ENCODE data around the gene SEC14L5. TPM values are rescaled to one million over a fixed set of nuclear protein-coding genes. Genes with fewer than 3 reads are reported as not detected.

The SEC14L5 gene
- total and polyA plus RNA-seq, 5 donors from 2014 or later, result 1.5 TPM; not detected in 4

DNA sequence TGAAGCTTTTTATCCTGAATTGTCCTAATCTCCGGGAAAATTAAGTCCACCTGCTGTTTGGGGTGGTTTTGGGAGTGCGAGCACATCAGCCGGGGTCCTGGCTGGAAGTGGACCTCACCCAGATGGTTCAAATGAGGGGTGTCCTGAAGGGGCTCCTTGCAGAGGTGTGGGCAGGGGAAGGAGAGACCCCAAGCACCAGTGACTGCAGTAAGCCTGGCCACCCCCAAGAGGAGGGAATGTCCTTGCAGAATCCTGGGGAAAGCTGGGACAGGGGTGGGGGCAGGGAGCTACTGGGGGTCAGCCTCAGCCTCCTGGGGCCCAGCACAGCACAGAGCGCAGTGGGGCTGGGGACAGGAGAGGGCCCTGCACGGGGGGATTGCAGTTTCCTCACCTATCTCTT, 46.2 kb downstream of the SEC14L5 start:
- H3K27ac ChIP-seq (ENCODE audit: insufficient read depth, low read length, poor library complexity, severe bottlenecking), result no peak overlapping the region
- no peak overlapping the region for H3K4me3 Mint-ChIP-seq
- no peaks in the 10 kb centered on the region for H3K36me3 ChIP-seq (ENCODE audit: control insufficient read depth, insufficient read depth, low read length)
- no peaks in the 10 kb centered on the region for H3K27me3 ChIP-seq (ENCODE audit: control insufficient read depth, insufficient read depth, low read length)
- H3K4me3 ChIP-seq (ENCODE audit: low read depth, low read length), result no peak overlapping the region
- ATAC-seq (ENCODE audit: low read depth in 2 of 2) (no peak), DNase-seq (no peak)
- H3K9me3 ChIP-seq (ENCODE audit: control insufficient read depth in 2 of 2, low read length in 2 of 2), result no peaks in the 10 kb centered on the region
- no peaks in the 10 kb centered on the region for H3K9me3 Mint-ChIP-seq
- no peaks in the 10 kb centered on the region for H3K4me1 ChIP-seq (ENCODE audit: control insufficient read depth, insufficient read depth, low read length, poor library complexity, severe bottlenecking)
- no peaks in the 10 kb centered on the region for H3K36me3 Mint-ChIP-seq
- H3K27me3 Mint-ChIP-seq, result no peaks in the 10 kb centered on the region
- no peaks in the 10 kb centered on the region for H3K4me1 Mint-ChIP-seq
- H3K27ac Mint-ChIP-seq, result no peak overlapping the region

DNA sequence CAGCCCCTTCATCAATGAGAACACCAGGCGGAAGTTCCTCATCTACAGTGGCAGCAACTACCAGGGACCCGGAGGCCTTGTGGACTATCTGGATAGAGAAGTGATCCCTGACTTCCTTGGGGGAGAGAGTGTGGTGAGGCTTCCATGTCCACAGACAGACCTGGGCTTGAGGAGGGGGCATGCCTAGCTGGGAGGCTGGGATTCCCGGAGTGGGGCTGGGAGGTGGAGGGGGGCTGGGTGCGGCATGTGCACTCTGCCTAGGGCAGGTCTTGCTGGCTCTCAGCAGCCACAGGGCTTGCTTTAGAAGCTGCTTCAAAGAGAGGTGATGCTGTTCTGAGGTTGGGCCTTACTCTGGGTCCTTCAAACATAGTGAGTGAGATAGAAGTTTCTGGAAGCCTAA, 47.8 kb downstream of the SEC14L5 start:
- no peak overlapping the region for H3K27ac ChIP-seq (ENCODE audit: insufficient read depth, low read length, poor library complexity, severe bottlenecking)
- no peaks in the 10 kb centered on the region for H3K36me3 ChIP-seq (ENCODE audit: control insufficient read depth, insufficient read depth, low read length)
- no peaks in the 10 kb centered on the region for H3K4me1 ChIP-seq (ENCODE audit: control insufficient read depth, insufficient read depth, low read length, poor library complexity, severe bottlenecking)
- H3K9me3 ChIP-seq (ENCODE audit: control insufficient read depth in 2 of 2, low read length in 2 of 2), result no peaks in the 10 kb centered on the region
- H3K27ac Mint-ChIP-seq, result no peak overlapping the region
- H3K4me3 ChIP-seq (ENCODE audit: low read depth, low read length), result no peak overlapping the region
- H3K36me3 Mint-ChIP-seq, result no peaks in the 10 kb centered on the region
- ATAC-seq (ENCODE audit: low read depth in 2 of 2), result no peak
- no peaks in the 10 kb centered on the region for H3K4me1 Mint-ChIP-seq
- H3K27me3 ChIP-seq (ENCODE audit: control insufficient read depth, insufficient read depth, low read length), result no peaks in the 10 kb centered on the region
- H3K27me3 Mint-ChIP-seq, result no peaks in the 10 kb centered on the region
- DNase-seq, result no peak
- H3K9me3 Mint-ChIP-seq, result no peaks in the 10 kb centered on the region
- H3K4me3 Mint-ChIP-seq, result no peak overlapping the region

DNA sequence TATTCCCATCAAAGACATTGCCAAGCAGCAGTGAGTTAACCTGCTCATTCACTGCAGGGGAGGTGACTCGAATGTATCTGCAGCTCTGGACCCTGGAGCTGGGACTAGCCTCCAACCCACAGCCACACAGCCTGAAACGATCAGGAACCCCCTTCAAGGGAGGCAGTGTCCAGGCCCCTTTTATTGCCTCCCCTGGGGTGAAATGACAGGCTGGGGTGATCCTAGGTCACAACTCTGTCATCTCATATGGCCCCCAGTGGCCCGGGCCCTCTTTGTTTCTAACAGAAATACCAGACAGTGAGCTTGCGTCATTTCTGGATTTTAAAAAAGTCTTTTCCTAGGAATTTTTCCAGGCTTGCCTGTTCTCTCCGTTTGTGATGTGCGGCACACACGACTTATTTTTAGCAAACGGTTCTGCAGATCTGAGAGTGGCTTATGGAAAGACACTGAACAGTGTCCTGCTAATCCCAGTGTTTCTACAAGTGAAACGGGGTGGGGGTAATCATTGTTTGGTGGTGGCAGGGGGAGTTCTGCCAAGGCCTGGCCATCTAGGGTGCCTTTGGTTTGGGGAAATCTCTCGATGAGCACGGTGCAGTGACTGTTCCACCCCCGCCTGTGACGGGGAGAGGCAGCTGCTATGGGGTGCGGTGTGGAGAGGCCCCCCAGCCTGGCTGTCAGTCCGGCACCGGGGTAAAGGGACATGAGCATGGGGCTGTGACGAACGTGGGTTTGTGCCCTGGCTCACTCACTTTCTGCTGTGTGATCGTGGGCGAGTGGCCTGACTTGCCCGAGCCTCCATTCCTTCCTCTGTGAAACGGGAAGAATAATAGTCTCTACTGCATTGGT, 48.4 kb downstream of the SEC14L5 start:
- no peaks in the 10 kb centered on the region for H3K36me3 Mint-ChIP-seq
- H3K4me1 Mint-ChIP-seq, result no peaks in the 10 kb centered on the region
- no peaks in the 10 kb centered on the region for H3K27me3 Mint-ChIP-seq
- H3K27ac Mint-ChIP-seq, result no peak overlapping the region
- no peak overlapping the region for H3K4me3 Mint-ChIP-seq
- no peak overlapping the region for H3K27ac ChIP-seq (ENCODE audit: insufficient read depth, low read length, poor library complexity, severe bottlenecking)
- no peaks in the 10 kb centered on the region for H3K4me1 ChIP-seq (ENCODE audit: control insufficient read depth, insufficient read depth, low read length, poor library complexity, severe bottlenecking)
- no peaks in the 10 kb centered on the region for H3K36me3 ChIP-seq (ENCODE audit: control insufficient read depth, insufficient read depth, low read length)
- no peak overlapping the region for H3K4me3 ChIP-seq (ENCODE audit: low read depth, low read length)
- no peaks in the 10 kb centered on the region for H3K9me3 Mint-ChIP-seq
- ATAC-seq (ENCODE audit: low read depth in 2 of 2) (no peak), DNase-seq (no peak)
- H3K9me3 ChIP-seq (ENCODE audit: control insufficient read depth in 2 of 2, low read length in 2 of 2), result no peaks in the 10 kb centered on the region
- H3K27me3 ChIP-seq (ENCODE audit: control insufficient read depth, insufficient read depth, low read length), result no peaks in the 10 kb centered on the region

DNA sequence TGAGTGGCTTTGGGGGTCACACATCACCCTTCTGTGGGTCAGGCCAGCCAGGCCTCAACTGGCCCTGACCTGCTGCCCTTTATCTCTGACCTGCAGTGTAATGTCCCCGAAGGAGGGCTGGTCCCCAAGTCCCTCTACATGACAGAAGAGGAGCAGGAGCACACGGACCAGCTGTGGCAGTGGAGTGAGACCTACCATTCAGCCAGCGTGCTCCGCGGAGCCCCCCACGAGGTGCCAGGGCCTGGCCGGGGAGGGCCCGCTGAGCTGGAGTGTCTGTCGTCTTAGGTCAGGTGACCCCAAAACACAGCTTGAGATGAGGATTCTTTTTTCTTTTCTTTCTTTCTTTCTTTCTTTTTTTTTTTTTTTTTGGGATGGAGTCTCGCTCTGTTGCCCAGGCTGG, 49.1 kb downstream of the SEC14L5 start:
- DNase-seq (no peak), ATAC-seq (ENCODE audit: low read depth in 2 of 2) (no peak)
- Mint-ChIP-seq H3K9me3 (no peaks in the 10 kb centered on the region), H3K4me3 (no peak overlapping the region), H3K27ac (no peak overlapping the region), H3K27me3 (peaks cover 4% of the 10 kb centered on the region), H3K4me1 (no peaks in the 10 kb centered on the region), H3K36me3 (no peaks in the 10 kb centered on the region)
- Histone ChIP-seq H3K27me3 (ENCODE audit: control insufficient read depth, insufficient read depth, low read length) (no peaks in the 10 kb centered on the region), H3K27ac (ENCODE audit: insufficient read depth, low read length, poor library complexity, severe bottlenecking) (no peak overlapping the region), H3K4me1 (ENCODE audit: control insufficient read depth, insufficient read depth, low read length, poor library complexity, severe bottlenecking) (no peaks in the 10 kb centered on the region), H3K9me3 (ENCODE audit: control insufficient read depth in 2 of 2, low read length in 2 of 2) (no peaks in the 10 kb centered on the region), H3K4me3 (ENCODE audit: low read depth, low read length) (no peak overlapping the region), H3K36me3 (ENCODE audit: control insufficient read depth, insufficient read depth, low read length) (no peaks in the 10 kb centered on the region)

DNA sequence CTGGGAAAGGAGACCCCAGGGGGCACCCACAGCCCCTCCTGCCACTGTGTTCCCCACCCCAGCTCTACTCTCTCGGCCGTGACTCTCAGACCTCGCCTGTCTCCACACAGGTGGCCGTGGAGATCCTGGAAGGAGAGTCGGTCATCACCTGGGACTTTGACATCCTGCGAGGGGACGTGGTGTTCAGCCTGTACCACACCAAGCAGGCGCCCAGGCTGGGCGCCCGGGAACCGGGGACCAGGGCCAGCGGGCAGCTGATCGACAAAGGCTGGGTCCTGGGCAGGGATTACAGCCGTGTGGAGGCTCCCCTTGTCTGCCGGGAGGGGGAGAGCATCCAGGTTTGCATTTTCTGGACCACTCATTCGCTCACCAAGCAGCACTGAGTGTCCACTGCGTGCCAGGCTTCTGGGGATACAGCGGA, 50.2 kb downstream of the SEC14L5 start:
- Histone ChIP-seq H3K36me3 (ENCODE audit: control insufficient read depth, insufficient read depth, low read length) (no peaks in the 10 kb centered on the region), H3K9me3 (ENCODE audit: control insufficient read depth in 2 of 2, low read length in 2 of 2) (no peaks in the 10 kb centered on the region), H3K4me1 (ENCODE audit: control insufficient read depth, insufficient read depth, low read length, poor library complexity, severe bottlenecking) (no peaks in the 10 kb centered on the region), H3K4me3 (ENCODE audit: low read depth, low read length) (no peak overlapping the region), H3K27ac (ENCODE audit: insufficient read depth, low read length, poor library complexity, severe bottlenecking) (no peak overlapping the region), H3K27me3 (ENCODE audit: control insufficient read depth, insufficient read depth, low read length) (no peaks in the 10 kb centered on the region)
- no peak for ATAC-seq (ENCODE audit: low read depth in 2 of 2)
- Mint-ChIP-seq H3K4me1 (no peaks in the 10 kb centered on the region), H3K4me3 (no peak overlapping the region), H3K36me3 (no peaks in the 10 kb centered on the region), H3K27ac (no peak overlapping the region), H3K9me3 (no peaks in the 10 kb centered on the region), H3K27me3 (peaks cover 4% of the 10 kb centered on the region)
- DNase-seq, result no peak

DNA sequence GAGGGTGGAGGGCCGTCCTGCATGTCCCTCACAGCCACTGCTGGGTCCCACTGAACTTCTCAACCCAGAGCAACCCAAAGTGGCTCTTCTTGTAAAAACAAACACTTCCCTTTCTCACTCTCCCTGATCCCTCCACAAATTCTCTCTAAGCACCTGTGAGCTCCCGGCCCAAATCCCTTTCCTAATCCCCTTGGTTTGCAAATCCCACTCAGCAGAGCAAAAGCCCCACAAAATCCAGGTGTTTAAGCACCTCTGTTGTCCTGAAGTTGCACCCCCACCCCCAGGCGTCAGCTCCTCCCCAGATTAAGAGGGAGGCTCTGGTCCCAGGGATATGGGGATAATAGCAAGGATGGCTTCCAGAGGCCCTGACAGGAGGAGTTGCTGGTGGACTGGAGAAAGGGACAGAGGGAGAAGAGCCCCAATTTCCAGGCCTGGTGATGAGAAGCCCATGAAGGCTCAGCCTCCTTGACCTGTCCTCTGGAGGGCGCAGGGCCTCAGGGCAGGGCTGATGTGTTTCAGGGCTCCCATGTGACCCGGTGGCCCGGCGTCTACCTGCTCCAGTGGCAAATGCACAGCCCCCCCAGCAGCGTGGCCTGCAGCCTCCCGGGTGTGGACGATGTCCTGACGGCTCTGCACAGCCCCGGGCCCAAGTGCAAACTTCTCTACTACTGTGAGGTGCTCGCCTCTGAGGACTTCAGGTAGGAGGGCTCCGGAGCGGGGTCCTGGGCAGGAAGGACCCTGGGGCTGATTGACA, 52.6 kb downstream of the SEC14L5 start:
- Histone ChIP-seq H3K4me1 (ENCODE audit: control insufficient read depth, insufficient read depth, low read length, poor library complexity, severe bottlenecking) (no peaks in the 10 kb centered on the region), H3K4me3 (ENCODE audit: low read depth, low read length) (no peak overlapping the region), H3K36me3 (ENCODE audit: control insufficient read depth, insufficient read depth, low read length) (no peaks in the 10 kb centered on the region), H3K27me3 (ENCODE audit: control insufficient read depth, insufficient read depth, low read length) (no peaks in the 10 kb centered on the region), H3K9me3 (ENCODE audit: control insufficient read depth in 2 of 2, low read length in 2 of 2) (no peaks in the 10 kb centered on the region), H3K27ac (ENCODE audit: insufficient read depth, low read length, poor library complexity, severe bottlenecking) (no peak overlapping the region)
- Mint-ChIP-seq H3K27ac (peak overlapping the region in 1 of 3 donors; percentile 68), H3K27me3 (peaks cover 4% of the 10 kb centered on the region), H3K4me3 (no peak overlapping the region), H3K36me3 (no peaks in the 10 kb centered on the region), H3K4me1 (no peaks in the 10 kb centered on the region), H3K9me3 (no peaks in the 10 kb centered on the region)
- ATAC-seq (ENCODE audit: low read depth in 2 of 2), result no peak
- no peak for DNase-seq

DNA sequence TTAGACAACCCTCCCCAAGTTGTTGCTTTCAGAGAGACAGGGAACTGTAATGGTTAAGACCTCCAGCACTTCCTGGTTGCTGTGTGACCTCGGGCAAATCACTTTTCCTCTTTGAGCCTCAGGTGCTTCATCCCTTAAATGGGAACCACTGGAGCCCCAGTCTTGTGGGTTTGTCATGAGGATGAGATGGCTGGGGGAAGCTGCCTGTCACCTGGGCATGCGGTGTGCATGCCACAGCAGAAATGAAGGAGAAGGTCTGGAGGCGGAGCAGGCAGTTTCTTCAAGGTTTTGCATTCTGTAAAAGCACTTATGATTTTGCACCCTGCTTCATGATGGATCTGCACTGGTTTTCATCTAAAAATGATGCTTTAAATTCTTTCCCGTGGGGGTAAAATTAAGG, 53.5 kb downstream of the SEC14L5 start:
- Mint-ChIP-seq H3K27ac (no peak overlapping the region), H3K9me3 (no peaks in the 10 kb centered on the region), H3K4me1 (no peaks in the 10 kb centered on the region), H3K36me3 (no peaks in the 10 kb centered on the region), H3K27me3 (peaks cover 4% of the 10 kb centered on the region), H3K4me3 (no peak overlapping the region)
- Histone ChIP-seq H3K9me3 (ENCODE audit: control insufficient read depth in 2 of 2, low read length in 2 of 2) (no peaks in the 10 kb centered on the region), H3K27ac (ENCODE audit: insufficient read depth, low read length, poor library complexity, severe bottlenecking) (no peak overlapping the region), H3K36me3 (ENCODE audit: control insufficient read depth, insufficient read depth, low read length) (no peaks in the 10 kb centered on the region), H3K4me1 (ENCODE audit: control insufficient read depth, insufficient read depth, low read length, poor library complexity, severe bottlenecking) (no peaks in the 10 kb centered on the region), H3K4me3 (ENCODE audit: low read depth, low read length) (no peak overlapping the region), H3K27me3 (ENCODE audit: control insufficient read depth, insufficient read depth, low read length) (no peaks in the 10 kb centered on the region)
- ATAC-seq (ENCODE audit: low read depth in 2 of 2), result no peak
- no peak for DNase-seq

DNA sequence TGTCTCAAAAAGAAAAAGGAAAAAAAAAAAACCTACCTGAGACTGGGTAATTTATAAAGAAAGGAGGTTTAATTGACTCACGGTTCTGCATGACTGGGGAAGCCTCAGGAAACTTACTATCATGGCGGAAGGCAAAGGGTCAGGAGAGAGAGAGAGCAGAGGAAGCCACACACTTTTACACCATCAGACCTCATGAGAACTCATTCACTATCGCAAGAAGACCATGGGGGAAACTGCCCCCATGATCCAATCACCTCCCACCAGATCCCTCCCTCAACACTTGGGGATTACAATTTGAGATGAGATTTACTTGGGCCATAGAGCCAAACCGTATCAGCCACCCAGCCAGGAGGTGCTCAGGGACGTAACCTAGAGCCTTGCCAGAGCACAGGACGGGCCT, 54.8 kb downstream of the SEC14L5 start:
- Histone ChIP-seq H3K4me3 (ENCODE audit: low read depth, low read length) (no peak overlapping the region), H3K4me1 (ENCODE audit: control insufficient read depth, insufficient read depth, low read length, poor library complexity, severe bottlenecking) (no peaks in the 10 kb centered on the region), H3K27me3 (ENCODE audit: control insufficient read depth, insufficient read depth, low read length) (no peaks in the 10 kb centered on the region), H3K36me3 (ENCODE audit: control insufficient read depth, insufficient read depth, low read length) (no peaks in the 10 kb centered on the region), H3K27ac (ENCODE audit: insufficient read depth, low read length, poor library complexity, severe bottlenecking) (no peak overlapping the region), H3K9me3 (ENCODE audit: control insufficient read depth in 2 of 2, low read length in 2 of 2) (no peaks in the 10 kb centered on the region)
- peaks cover 4% of the 10 kb centered on the region for H3K27me3 Mint-ChIP-seq
- no peak for DNase-seq
- no peaks in the 10 kb centered on the region for H3K4me1 Mint-ChIP-seq
- no peaks in the 10 kb centered on the region for H3K9me3 Mint-ChIP-seq
- no peak overlapping the region for H3K4me3 Mint-ChIP-seq
- no peaks in the 10 kb centered on the region for H3K36me3 Mint-ChIP-seq
- ATAC-seq (ENCODE audit: low read depth in 2 of 2), result no peak
- no peak overlapping the region for H3K27ac Mint-ChIP-seq
